HG02981 (cell line): Measurements from ENCODE around the gene SLC19A3.
"Not testable (repeated sequence)": the region's sequence is repeated elsewhere in the genome, so short reads cannot be mapped to it uniquely, and the experiment has no call there.

Experiments
- ATAC-seq: cut with Tn5 transposase; IDR thresholded peaks from one replicate; pipeline ENCODE4 v1.9.1; 2021; ENCODE audit warnings: mild to moderate bottlenecking, moderate library complexity; ENCODE audit not compliant: unreplicated experiment

The SLC19A3 gene

DNA sequence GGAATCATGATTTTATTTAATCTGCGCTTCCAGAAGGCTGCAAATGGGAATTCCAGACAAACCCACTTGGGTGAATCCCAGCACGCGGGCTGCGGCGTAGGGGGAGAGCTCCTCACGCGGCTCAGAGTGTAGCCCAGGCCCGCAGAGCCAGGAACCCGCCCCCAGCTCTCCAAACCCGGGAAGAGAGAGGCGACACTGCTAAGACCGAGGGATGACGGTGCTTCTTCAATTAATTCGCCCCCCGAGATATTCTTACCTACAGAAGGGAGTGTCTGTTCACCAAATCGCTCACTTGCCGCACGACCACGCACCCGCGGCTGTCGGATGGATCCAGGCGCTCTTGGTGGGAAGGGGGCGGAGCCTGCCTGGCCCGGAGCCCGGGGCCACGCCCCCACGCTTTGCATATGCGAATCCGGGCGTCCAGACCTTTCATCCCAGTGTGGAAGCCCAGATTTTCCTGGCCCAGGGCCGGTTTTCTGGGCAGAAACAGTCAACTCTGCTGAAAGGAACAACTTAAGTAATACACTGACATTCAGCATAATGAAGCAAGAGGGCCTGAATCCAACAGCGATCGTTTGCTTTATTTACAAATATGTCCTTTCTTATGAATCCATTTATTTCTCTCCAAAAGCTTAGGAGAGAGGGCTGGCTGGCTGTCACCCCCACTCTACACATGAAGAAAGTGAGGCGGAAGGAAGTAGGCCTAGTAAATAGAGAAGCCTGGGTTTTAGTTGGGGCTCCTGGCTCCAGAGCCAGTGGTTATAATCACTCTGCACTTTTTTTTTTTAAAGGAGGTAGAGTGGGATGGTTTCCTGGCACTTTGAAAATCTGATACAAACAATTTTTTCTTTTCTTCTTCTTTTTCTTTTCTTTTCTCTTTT is at the start of gene SLC19A3:
Gene SLC19A3 (minus strand): TSS at position 342 of the 881 bp plus-strand sequence. CDS start 15,710 bp downstream, outside the sequence.
- ATAC-seq: no peak

DNA sequence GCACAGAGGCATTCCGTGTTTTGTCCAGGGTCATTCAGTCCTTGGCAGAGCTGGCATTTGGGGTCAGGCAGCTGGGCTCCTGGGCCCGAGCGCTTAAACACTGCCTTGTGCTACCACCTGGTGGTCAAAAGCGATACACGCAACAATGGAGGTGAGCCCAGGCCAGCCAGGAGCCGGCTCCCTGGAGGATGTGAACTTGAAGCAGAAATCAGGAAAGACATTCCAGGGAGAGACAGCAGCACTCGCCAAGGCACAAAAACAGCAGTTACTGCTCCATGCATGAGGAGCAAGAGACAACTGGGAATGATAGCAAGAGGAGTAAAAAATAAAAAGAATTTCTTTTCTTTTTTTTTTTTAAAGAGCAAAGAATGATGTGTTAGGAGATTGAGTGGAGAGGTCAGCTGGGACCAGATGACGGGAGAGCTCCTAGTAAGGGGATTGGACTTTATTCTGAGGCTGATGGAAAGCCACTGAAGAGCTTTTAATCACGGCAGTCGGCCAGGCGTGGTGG is 48.6 kb upstream of the SLC19A3 start:
- ATAC-seq: peak; percentile 98

DNA sequence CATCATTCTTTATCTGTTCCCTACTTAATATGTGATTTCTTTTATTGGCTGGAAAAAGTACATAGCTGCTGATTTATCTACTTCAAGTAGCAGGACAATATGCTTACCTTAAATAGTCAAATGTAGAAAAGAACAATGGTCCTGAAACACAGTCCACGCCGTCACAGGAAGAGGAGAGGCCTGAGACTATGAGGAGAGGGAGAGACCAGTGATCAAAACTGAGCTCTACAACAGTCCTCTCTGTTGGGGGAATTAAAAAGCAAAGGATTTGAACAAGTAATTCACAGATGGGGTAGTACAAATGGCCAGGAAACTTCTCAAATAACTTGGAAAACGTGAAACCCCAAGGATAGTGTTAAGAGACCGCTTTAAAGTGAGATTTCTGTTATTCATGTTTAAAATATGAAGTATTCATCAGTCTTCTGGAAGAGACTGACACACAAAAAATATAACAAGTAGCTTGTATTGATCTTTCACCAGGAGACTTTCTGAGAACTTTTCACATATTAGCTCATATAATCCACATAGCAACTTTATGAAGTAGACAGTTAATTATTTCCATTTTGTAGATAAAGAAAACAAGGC is 48.1 kb upstream of the SLC19A3 start:
- ATAC-seq: peak; percentile 16

DNA sequence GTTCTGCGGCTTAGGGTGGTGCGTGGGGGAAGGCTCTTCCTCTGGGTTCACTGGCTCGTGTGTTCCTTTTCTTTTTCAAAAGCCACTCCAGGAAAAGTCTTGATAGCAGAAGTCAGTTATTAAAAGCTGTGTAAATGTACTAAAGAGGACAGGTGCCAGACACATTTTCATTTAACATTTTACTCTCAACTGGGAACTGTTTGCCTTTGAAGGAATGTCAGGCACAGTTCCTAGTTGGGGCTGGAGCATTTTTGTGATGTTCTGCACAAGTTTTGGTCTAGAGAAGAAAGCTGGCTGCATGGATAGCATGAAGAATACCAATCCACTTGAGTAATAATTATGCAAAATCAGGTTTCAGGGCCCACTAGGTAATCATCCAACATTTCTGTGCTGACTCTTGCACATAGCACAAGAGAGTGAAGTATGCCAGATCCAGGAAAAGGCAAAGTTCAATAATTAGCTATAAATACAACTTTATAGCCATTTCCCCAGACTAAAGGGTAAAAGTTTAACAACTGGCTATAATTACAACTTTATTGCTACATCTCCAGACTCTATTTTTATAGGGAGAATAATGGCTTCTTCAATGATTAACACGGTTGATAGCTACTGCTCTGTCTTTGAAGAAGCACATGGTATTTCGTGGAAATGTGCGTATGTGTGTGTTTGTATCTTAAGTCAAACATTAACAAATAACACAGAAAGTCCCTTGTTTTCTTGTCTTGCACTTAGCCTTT is 44.1 kb upstream of the SLC19A3 start:
- no peak for ATAC-seq

DNA sequence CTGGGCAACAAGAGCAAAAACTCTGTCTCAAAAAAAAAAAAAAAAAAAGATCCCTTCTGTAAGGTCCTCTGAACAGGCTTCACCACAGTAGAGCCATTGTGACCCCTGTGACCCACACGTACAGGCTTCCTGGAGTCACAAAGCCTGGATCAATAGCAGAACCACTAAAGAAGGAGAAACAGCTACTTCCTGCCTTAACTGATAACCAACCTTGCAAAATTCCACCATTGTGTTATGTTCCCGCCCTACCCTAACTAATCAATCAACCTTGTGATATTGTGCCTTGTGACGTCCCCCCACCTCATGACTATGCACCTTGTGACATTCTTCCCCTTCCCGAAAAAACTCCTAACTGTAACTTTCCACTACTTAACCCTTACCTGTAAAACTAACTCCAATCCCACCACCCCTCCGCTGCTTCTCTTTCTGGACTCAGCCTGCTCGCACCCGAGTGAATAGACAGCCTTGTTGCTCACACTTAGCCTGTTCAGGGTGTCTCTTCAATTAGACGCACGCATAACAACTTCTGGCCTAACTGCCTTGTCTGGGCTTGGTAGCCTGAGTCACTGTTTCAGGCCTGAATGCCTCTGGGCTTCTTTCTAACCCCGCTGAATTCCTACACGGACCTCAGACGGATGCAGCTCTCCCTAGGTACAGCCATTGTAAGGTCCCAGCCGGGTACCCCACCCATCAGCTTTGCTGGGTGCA is 41.7 kb upstream of the SLC19A3 start:
- no peak for ATAC-seq

DNA sequence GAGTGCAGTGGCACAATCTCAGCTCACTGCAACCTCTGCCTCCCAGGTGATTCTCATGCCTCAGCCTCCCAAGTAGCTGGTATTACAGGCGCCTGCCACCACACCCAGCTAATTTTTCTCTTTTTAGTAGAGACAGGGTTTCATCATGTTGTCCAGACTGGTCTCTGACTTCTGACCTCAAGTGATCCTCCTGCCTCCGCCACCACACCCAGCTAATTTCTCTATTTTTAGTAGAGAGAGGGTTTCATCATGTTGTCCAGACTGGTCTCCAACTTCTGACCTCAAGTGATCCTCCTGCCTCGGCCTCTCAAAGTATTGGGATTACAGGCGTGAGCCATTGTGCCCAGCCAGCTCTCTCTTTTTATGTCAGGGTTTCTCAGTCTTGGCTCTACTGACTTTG is 38.4 kb upstream of the SLC19A3 start:
- ATAC-seq: not testable (repeated sequence)

DNA sequence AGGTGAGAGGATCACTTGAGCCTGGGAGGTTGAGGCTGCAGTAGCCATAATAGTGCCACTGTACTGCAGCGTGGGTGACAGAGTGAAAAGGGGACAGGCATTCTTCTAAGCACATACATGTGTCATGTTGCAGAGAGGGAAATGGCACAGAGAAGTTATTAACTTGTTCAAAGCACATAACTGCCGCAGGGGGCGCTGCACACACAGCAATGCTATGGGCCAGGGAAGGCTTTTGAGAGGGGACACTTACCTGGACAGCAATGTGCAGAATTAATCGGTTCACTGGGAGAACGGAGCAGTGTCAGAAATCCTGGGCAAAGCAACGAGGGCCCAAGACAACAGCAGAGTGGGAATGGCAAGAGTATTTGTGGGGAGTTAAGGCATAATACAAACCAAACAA is 30.3 kb upstream of the SLC19A3 start:
- ATAC-seq: no peak

DNA sequence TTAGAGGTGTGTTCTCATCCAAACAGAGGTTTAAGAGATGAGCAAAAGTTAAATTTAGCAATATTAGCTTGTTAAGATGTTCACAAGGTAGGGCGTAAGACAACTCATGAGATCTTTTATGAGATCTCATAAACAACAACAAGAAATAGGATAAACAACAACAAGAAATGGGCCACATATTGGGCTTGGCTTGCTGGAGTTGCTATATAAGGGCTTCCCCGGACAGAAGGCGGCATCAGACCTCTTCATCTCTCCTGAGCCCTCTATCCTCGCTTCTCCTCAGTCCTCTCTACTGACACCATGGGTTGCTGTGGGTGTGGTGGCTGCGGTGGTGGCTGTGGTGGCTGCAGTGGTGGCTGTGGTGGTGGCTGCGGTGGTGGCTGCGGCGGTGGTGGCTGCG is 27.8 kb upstream of the SLC19A3 start, which contains the start of gene SCYGR8:
Gene SCYGR8 (plus strand): TSS at position 301 of the 400 bp plus-strand sequence. CDS start 0 bp downstream, at position 301.
- no peak for ATAC-seq

DNA sequence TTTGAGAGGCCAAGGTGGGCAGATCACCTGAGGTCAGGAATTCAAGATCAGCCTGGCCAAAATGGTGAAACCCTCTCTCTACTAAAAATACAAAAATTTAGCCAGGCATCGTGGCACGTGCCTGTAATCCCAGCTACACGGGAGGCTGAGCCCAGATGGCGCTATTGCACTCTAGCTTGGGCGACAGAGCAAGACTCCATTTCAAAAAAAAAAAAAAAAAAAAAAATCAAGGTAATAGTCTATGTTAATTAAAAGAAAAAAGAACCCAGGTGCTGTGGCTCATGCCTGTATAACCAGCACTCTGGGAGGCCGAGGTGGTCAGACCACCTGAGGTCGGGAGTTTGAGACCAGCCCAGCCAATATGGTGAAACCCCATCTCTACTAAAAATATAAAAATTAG is 22.9 kb upstream of the SLC19A3 start:
- ATAC-seq: not testable (repeated sequence)

DNA sequence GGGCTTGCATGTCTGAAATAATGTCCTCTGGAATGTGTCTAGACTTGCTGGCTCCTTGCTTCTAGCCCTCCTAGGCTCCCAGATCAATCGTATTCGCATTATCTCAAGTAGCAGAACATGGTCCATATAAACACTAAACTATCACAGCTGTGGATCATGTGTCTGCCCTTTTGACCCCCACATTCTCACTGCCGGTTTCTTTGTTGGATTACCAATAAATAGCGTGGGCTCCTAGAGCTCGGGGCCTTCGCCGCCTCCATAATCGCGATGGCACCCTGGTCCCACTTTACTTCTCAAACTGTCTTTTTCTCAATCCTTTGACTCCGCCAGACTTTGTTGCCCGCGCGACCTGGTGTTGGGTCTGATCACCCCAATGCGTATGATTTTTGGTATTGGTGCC is 21.5 kb upstream of the SLC19A3 start:
- no peak for ATAC-seq

DNA sequence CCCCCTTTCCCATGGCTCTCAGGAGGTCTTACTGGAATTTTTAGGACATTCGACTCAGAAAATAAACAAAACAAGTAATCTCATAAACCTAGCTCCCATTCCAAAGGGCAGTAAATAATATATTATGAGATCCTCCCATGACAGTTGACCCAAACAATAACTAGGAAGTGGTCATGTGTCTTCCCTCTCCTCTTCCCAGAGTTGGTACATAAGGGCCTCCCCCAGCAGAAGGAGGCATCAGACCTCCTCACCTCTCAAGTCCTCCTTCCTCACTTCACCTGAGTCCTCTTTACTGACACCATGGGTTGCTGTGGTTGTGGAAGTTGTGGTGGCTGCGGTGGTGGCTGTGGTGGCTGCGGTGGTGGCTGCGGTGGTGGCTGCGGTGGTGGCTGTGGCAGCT is 10.2 kb upstream of the SLC19A3 start, which contains the start of gene SCYGR7:
Gene SCYGR7 (plus strand): TSS at position 301 of the 400 bp plus-strand sequence. CDS start 0 bp downstream, at position 301.
- ATAC-seq: no peak

DNA sequence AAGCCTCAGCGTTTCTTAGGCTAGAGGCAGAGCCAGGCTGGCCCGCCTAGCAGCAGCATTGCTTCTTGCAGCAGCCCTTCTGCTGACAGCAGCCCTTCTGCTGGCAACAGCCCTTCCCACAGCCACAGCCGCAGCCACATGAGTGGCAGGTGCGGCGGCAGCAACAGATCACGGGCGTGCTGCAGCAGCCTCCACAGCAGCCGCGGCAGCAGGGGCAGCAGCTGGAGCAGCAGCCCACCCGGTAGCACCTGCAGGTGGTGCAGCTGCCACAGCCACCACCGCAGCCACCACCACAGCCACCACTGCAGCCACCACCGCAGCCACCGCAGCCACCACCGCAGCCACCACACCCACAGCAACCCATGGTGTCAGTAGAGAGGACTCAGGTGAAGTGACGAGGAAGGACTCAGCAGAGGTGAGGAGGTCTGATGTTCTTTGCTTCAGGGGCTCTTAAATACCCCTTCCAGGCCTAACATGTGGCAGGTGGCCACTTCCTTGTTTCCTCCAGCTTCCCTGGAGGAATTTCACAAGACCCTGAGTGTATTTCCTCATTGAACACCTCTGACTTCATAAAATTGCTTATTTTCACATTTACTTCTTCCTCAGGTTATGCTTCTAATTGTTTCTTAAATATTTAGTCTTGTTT is 6.7 kb upstream of the SLC19A3 start, which contains the start of gene SCYGR6:
Gene SCYGR6 (minus strand): TSS at position 364 of the 646 bp plus-strand sequence. CDS start 0 bp downstream, at position 364.
- no peak for ATAC-seq

DNA sequence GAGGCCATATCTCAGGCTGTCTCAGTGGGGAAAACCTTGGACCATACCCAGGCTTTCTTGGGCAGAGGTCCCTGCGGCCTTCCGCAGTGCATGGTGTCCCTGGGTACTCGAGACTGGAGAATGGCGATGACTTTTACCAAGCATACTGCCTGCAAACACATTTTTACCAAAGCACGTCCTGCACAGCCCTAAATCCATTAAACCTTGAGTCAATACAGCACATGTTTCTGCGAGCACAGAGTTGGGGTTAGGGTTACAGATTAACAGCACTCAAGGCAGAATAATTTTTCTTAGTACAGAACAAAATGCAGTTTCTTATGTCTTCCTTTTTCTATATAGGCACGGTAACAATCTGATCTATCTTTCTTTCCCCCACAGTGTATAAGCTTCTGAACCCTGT is 5.0 kb upstream of the SLC19A3 start:
- not testable (repeated sequence) for ATAC-seq

DNA sequence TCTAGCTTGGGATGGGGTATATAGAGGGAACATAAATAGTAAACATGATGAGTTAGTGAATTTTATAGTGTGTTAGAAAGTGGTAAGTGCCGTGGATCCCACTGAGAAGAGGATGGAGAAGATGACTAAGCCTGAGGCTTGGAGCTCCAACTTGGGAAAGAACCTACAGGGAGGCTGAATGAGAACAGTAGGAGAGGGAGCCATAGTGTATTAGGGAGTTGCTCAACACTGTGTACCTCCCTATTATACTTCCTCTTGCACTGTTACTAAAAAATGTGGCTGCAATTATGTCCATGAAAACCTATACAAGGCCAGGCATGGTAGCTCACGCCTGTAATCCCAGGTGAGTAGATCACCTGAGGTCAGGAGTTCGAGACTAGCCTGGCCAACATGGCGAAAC is 2.9 kb upstream of the SLC19A3 start:
- ATAC-seq: no peak

DNA sequence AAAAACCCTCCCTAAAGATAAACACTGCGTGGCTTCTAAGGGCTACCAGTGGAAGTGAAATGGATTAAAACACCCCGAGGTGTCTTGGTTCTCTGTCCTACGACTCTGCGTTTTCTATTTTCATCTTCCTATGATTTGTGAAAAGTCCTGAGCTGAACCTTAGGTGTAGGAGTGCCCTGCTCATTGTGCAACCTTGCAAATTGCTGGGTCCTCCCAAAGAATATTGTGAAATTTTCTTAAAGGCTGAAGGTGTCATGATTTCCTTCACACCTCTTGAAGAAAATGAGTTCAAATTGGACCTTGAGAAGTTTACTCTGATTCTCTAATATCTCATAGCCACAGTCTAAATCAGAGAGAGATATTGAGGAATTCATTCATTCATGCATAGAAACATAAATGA is 1.8 kb upstream of the SLC19A3 start:
- no peak for ATAC-seq

DNA sequence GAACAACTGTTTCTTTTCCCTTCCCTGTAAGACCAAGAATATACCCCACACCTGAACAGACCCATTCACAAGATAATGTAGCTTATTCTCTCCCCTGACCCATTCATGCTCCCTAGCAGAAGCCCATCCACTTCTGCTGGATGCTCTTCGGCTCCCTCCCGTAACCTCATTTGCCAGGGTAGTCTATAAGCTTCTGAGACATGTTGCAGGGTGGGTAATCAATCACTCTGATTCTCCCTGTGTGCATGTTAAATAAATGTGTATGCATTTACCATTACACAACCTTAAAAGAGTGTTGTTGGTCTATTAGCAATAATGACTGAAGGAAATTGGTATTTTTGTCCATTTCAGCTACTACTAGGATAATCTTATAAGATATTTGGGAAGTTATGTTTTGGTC is 1.3 kb downstream of the SLC19A3 start:
- ATAC-seq: no peak

DNA sequence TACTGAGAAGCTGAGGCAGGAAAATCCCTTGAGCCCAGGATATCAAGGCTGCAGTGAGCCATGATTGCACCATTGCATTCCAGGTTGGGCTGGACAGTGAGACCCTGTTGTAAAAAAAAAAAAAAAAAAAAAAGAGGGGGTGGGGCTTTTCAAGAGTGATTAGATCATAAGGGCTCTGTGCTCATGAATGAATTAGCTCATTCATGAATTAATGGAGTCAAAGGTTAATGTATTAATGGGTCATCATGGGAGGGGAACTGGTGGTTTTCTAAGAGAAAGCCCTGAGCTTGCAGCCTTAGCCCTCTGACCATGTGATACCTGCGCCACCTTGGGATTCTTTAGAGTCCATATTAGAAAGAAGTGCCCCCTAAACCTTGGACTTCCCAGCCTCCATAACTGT is 4.5 kb downstream of the SLC19A3 start:
- ATAC-seq: no peak

DNA sequence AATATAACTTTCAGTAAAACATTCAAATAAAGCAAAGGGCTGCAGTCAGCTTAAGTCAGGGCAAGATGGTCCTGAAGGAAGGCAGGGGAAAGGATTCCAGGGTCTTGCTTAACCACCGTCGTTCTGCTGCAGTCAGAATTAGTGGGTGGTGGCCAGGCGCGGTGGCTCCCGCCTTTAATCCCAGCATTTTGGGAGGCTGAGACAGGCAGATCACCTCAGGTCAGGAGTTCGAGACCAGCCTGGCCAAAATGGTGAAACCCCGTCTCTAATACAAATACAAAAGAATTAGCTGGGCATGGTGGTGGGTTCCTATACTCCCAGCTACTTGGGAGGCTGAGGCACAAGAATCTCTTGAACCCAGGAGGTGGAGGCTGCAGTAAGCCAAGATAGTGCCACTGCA is 6.8 kb downstream of the SLC19A3 start:
- ATAC-seq: no peak

DNA sequence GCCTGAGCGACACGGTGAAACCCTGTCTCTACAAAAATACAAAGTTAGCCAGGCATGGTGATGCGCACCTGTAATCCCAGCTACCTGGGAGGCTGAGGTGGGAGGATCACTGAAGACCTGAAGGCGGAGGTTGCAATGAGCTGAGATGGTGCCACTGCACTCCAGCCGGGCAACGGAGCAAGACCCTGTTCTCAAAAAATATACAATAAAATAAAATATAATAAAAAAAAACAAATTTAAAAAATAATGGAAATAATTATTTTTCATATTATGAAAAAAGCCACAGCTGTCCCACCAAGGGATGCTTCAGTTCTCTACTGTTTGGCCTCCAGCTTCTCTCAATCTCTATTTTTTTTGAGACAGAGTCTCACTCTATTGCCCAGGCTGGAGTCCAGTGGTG is 10.4 kb downstream of the SLC19A3 start:
- no peak for ATAC-seq

DNA sequence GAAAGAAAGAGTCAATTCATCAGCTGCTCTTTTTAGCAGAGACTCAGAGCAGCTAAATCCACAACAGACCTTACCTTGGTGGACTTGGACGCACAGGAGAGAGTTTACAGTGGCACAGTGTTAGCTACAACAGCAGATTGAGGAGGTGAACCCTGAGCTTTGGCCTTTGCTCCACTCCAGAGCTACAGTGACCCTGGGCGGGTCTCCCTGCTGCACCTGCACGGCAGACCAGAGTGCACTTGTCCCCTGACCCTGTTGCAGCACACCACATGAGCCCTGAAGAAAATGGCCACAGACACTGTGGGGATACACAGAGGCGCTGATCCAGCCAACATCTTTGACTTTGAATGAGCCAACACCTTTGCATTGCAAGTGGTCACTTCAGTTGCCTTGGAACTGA is 11.0 kb downstream of the SLC19A3 start:
- no peak for ATAC-seq
